OCI-LY7 (cell line): Measurements from ENCODE around the gene WDR5. TPM values are rescaled to one million over a fixed set of nuclear protein-coding genes. Genes with fewer than 3 reads are reported as not detected.

Source experiments
- BruUV-seq: library from RNA; stranded (reverse); fragments of 400-500 nt; replicated peaks from 2 replicates; lab custom pipeline; 2021; lab: Mats Ljungman, UMichigan
- CTCF ChIA-PET: fragments of 300-600 bp; sonication (Branson Sonifier 250); formaldehyde crosslinking; loops from one replicate; lab custom pipeline; 2022; ENCODE audit warnings: antibody characterized with exemption; ENCODE audit not compliant: unreplicated experiment; lab: Charles Lee
- POLR2A ChIA-PET: fragments of 300-600 bp; sonication (Branson Sonifier 250); formaldehyde crosslinking; loops from one replicate; lab custom pipeline; 2022; ENCODE audit warnings: antibody characterized with exemption; lab: Charles Lee
- DNase-seq: peaks from one replicate; pipeline ENCODE4 v3.0.0-alpha.2; 2015; ENCODE audit warnings: low spot score
- H2AFZ ChIP-seq: fragments of 200-600 bp; sonication (generic), shearing (Covaris generic); 2 replicates; pipeline ENCODE4 v1.6.1; 2014; ENCODE audit warnings: mild to moderate bottlenecking, antibody characterized with exemption, low read length, moderate library complexity
- H3K27ac ChIP-seq: fragments of 200-600 bp; sonication (generic); 2 replicates; pipeline ENCODE4 v1.5.1; 2014; ENCODE audit warnings: mixed run types, low read depth, mild to moderate bottlenecking, moderate library complexity, low read length, inconsistent platforms; ENCODE audit not compliant: poor library complexity, severe bottlenecking
- H3K36me3 ChIP-seq: fragments of 200-600 bp; sonication (generic); 2 replicates; pipeline ENCODE4 v1.6.1; 2014; ENCODE audit warnings: mild to moderate bottlenecking, antibody characterized with exemption, low read length, moderate library complexity, mixed read lengths; ENCODE audit not compliant: insufficient read depth
- H3K4me1 ChIP-seq: fragments of 200-600 bp; sonication (generic); 2 replicates; pipeline ENCODE4 v1.5.1; 2014; ENCODE audit warnings: mild to moderate bottlenecking, low read length; ENCODE audit not compliant: insufficient read depth, poor library complexity, severe bottlenecking
- H3K4me2 ChIP-seq: fragments of 200-600 bp; sonication (generic); 2 replicates; pipeline ENCODE4 v1.6.1; 2014; ENCODE audit warnings: mild to moderate bottlenecking, low read length
- H3K4me3 ChIP-seq: fragments of 200-600 bp; sonication (generic); 2 replicates; pipeline ENCODE4 v1.5.1; 2014; ENCODE audit warnings: mild to moderate bottlenecking, low read depth, low read length; ENCODE audit not compliant: poor library complexity, severe bottlenecking
- H3K79me2 ChIP-seq: fragments of 200-600 bp; sonication (generic); 2 replicates; pipeline ENCODE4 v1.6.1; 2016; ENCODE audit warnings: low read depth, mild to moderate bottlenecking, low read length, moderate library complexity, mixed read lengths; ENCODE audit not compliant: insufficient read depth
- H3K9me2 ChIP-seq: fragments of 200-600 bp; sonication (generic); 2 replicates; pipeline ENCODE4 v1.6.1; 2016; ENCODE audit warnings: mild to moderate bottlenecking, low read length, mixed read lengths; ENCODE audit not compliant: insufficient read depth
- H3K9me3 ChIP-seq: fragments of 200-600 bp; sonication (generic); 2 replicates; pipeline ENCODE4 v1.6.1; 2014; ENCODE audit warnings: mild to moderate bottlenecking, mixed run types, low read length, mixed read lengths
- H4K20me1 ChIP-seq: fragments of 200-600 bp; sonication (generic); 2 replicates; pipeline ENCODE4 v1.6.1; 2014; ENCODE audit warnings: mild to moderate bottlenecking, antibody characterized with exemption, low read length, moderate library complexity, mixed read lengths; ENCODE audit not compliant: insufficient read depth
- EZH2phosphoT487 ChIP-seq: fragments of 200-600 bp; sonication (generic); IDR thresholded peaks from 2 replicates; pipeline ENCODE4 v1.6.1; 2018; ENCODE audit warnings: low read depth, borderline replicate concordance, mild to moderate bottlenecking, mixed run types, antibody characterized with exemption, low read length, moderate library complexity, mixed read lengths
- intact Hi-C: fragments of 100-400 bp; cut with micrococcal nuclease; formaldehyde crosslinking; loops from one replicate; pipeline ENCODE4 v1.10.0; 2022; ENCODE audit not compliant: unreplicated experiment
- total RNA-seq, 2 experiments: library from RNA; depleted of rRNA in 1 of 2; stranded (reverse); fragments of >200 nt in 1 of 2; shearing (Covaris generic) in 1 of 2; gene quantifications; 2 replicates each; pipeline ENCODE4 v1.2.3, GENCODE V29; 2014 to 2022
- TF ChIP-seq, protein P1 (sequence below): fragments of 200-600 bp; sonication (generic); conservative IDR thresholded peaks from 2 replicates; pipeline ENCODE4 v1.5.1; 2014; ENCODE audit warnings: mild to moderate bottlenecking, antibody characterized with exemption, low read length, moderate library complexity, mixed read lengths

Gene WDR5
- total RNA-seq, 2 experiments from 2014 or later: 32.5 to 44.6 TPM

GRCh38 chr9:134170532-134171315 lies 34.8 kb downstream of the WDR5 start:
- Histone ChIP-seq H3K9me3 (no peaks in the 10 kb centered on the region), H3K9me2 (no peaks in the 10 kb centered on the region), H2AFZ (no peak overlapping the region), H3K36me3 (no peaks in the 10 kb centered on the region), H4K20me1 (no peaks in the 10 kb centered on the region), H3K4me2 (no peak overlapping the region), H3K4me1 (peaks cover 23% of the 10 kb centered on the region), H3K4me3 (no peak overlapping the region), H3K79me2 (peaks cover under 1% of the 10 kb centered on the region; the same call in 1 of the 2 replicates), H3K27ac (no peak overlapping the region)
- no peak for TF ChIP-seq EZH2phosphoT487
- TF ChIP-seq, protein P1, sequence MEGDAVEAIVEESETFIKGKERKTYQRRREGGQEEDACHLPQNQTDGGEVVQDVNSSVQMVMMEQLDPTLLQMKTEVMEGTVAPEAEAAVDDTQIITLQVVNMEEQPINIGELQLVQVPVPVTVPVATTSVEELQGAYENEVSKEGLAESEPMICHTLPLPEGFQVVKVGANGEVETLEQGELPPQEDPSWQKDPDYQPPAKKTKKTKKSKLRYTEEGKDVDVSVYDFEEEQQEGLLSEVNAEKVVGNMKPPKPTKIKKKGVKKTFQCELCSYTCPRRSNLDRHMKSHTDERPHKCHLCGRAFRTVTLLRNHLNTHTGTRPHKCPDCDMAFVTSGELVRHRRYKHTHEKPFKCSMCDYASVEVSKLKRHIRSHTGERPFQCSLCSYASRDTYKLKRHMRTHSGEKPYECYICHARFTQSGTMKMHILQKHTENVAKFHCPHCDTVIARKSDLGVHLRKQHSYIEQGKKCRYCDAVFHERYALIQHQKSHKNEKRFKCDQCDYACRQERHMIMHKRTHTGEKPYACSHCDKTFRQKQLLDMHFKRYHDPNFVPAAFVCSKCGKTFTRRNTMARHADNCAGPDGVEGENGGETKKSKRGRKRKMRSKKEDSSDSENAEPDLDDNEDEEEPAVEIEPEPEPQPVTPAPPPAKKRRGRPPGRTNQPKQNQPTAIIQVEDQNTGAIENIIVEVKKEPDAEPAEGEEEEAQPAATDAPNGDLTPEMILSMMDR: no peak
- BruUV-seq: no TSS peak
- CTCF ChIA-PET: interaction anchor here (1.2 kb wide), 1 partner anchor 225 kb away, joined by 3 read pairs; no protein-coding TSS in a partner anchor
- POLR2A ChIA-PET: no interaction called here
- intact Hi-C loops: loop anchor here (1.0 to 5.0 kb wide), 3 partner anchors 47 to 273 kb away; no protein-coding TSS in a partner anchor
- no peak for DNase-seq

- no peak overlapping the region for H2AFZ ChIP-seq
- no peak overlapping the region for H3K27ac ChIP-seq
- TF ChIP-seq EZH2phosphoT487: no peak
- TF ChIP-seq, protein P1: no peak
- no peaks in the 10 kb centered on the region for H3K79me2 ChIP-seq
- CTCF ChIA-PET: interaction anchor here (1.2 kb wide), 1 partner anchor 224 kb away, joined by 3 read pairs; no protein-coding TSS in a partner anchor
- H3K4me3 ChIP-seq: no peak overlapping the region
- no peaks in the 10 kb centered on the region for H3K9me2 ChIP-seq
- intact Hi-C loops: loop anchor here (5.0 kb wide), 2 partner anchors 46 to 116 kb away; no protein-coding TSS in a partner anchor
- peaks cover 18% of the 10 kb centered on the region for H3K4me1 ChIP-seq
- BruUV-seq: no TSS peak
- POLR2A ChIA-PET: no interaction called here
- no peaks in the 10 kb centered on the region for H3K9me3 ChIP-seq
- H3K36me3 ChIP-seq: no peaks in the 10 kb centered on the region
- H3K4me2 ChIP-seq: no peak overlapping the region
- no peaks in the 10 kb centered on the region for H4K20me1 ChIP-seq
- no peak for DNase-seq
Observed at GRCh38 chr9:134171316-134172197, 35.7 kb downstream of the WDR5 start.
